ENCODE data around the gene CDIP1. TPM values are rescaled to one million over a fixed set of nuclear protein-coding genes. Genes with fewer than 3 reads are reported as not detected.

The CDIP1 gene
- total and polyA plus RNA-seq, 9 of the 15 experiments (the other 6 are each of a cell fraction or from before 2014, with no cell fraction given) = 0.29 TPM; not detected in 8

DNA sequence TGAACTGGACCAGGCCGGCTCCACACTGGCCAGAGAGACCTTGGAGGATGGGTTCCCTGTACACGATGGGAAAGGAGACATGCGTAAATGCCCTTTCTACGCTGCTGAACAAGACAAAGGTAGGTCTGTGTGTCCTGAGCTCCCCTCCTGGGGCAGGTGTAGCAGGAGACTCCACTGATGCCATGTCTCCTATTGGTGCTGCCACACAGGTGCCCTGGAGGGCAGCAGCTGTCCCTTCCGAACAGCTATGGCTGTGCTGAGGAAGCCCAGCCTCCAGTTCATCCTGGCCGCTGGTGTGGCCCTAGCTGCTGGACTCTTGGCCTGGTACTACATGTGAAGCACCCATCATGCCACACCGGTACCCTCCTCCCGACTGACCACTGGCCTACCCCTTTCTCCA lies 29.2 kb downstream of the CDIP1 start (continued):
- TF ChIP-seq NUFIP1 (IDR thresholded peaks at IDR 0.05; ENCODE audit: partially characterized antibody) = no peak
- no peak for TF ChIP-seq ZNF384 (IDR thresholded peaks at IDR 0.05; ENCODE audit: low read depth, low read length)
- TF ChIP-seq ZNF707 (CRISPR knock-in tag; conservative IDR thresholded peaks at IDR 0.05) = no peak

DNA sequence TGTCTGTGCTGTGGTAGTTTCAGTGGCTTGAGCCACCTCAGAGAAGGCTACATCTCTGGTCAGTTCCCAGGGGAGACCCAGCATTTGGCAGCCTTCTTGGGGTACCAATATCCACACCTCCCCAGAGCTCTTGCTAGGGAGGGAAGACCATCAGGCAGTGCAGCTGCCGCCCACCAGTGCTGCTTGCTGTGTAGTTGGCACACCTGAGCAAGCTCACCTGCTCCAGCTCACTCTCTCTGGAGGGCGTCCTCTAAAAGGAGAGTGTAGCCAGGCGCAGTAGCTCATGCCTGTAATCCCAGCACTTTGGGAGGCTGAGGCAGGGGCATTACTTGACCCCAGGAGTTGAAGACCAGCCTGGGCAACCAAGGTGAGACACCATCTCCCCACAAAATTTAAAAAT lies 29.8 kb downstream of the CDIP1 start:
- DNase-seq (ENCODE audit: extremely low read depth in 1 of 4, low spot score in 3 of 4) = no peak
- Histone ChIP-seq H3K9ac (ENCODE audit: insufficient read depth in 1 of 2, low read depth in 2 of 2, low read length in 2 of 2) (no peak overlapping the region; a peak in 1 of 4 replicates), H3K27me3 (ENCODE audit: control insufficient read depth in 2 of 2, insufficient read depth in 2 of 2, low read length in 2 of 2) (no peaks in the 10 kb centered on the region), H3K4me1 (replicated peaks in 1 of 2; ENCODE audit: control insufficient read depth in 2 of 2, insufficient read depth in 2 of 2, low read length in 2 of 2) (peaks cover 0 to 12% of the 10 kb centered on the region in 2 experiments; a peak in 2 of 5 replicates), H2AFZ (ENCODE audit: low read depth, low read length) (no peak overlapping the region), H3K36me3 (ENCODE audit: control insufficient read depth, insufficient read depth, low read length) (peaks cover 74% of the 10 kb centered on the region; the same call in 2 of the 3 replicates), H4K20me1 (replicated peaks; ENCODE audit: control insufficient read depth, insufficient read depth, low read length) (0 out of 2 replicates have a peak, but pooled peaks cover 6% of the 10 kb centered on the region), H3K9me1 (ENCODE audit: control insufficient read depth, insufficient read depth, low read length) (no peaks in the 10 kb centered on the region), H3K4me3 (no peak overlapping the region), H3K27ac (ENCODE audit: extremely low read depth, low read depth, low read length) (no peak overlapping the region), H3K79me2 (ENCODE audit: control insufficient read depth, insufficient read depth, low read length) (peaks cover 1% of the 10 kb centered on the region; the same call in 1 of the 3 replicates), H3K4me2 (ENCODE audit: insufficient read depth, low read length) (no peak overlapping the region), H3K9me3 (replicated peaks; ENCODE audit: control insufficient read depth, insufficient read depth, low read depth, low read length) (no peaks in the 10 kb centered on the region)
- in situ Hi-C loops (cut with MboI) (no loop called here), intact Hi-C loops (cut with micrococcal nuclease) (no loop called here)
- no peak for FAIRE-seq
- no peak for ATAC-seq
- WGBS (ENCODE audit: insufficient coverage, low coverage, missing lambda C conversion rate) = 91% methylated on average over 3 of the region's 3 CpGs
- no TSS peak for BruUV-seq (replicated peaks)
- ChIA-PET CTCF (ENCODE audit: low intra/inter-chr PET ratio) (no interaction called here), POLR2A (no interaction called here)
- TF ChIP-seq NONO (IDR thresholded peaks at IDR 0.05; ENCODE audit: low read depth in 2 of 2, low read length in 1 of 2) = no peak
- no peak for TF ChIP-seq KLF6 (CRISPR knock-in tag; IDR thresholded peaks at IDR 0.05; ENCODE audit: borderline replicate concordance)
- no peak for TF ChIP-seq ZSCAN32 (CRISPR knock-in tag; IDR thresholded peaks at IDR 0.05)
- no peak for TF ChIP-seq GTF2A2 (tag; IDR thresholded peaks at IDR 0.05)
- TF ChIP-seq HEY1 (CRISPR knock-in tag; IDR thresholded peaks at IDR 0.05; ENCODE audit: borderline replicate concordance) = no peak
